ENCODE results near the gene PC.
"Not testable (repeated sequence)": the region's sequence is repeated elsewhere in the genome, so short reads cannot be mapped to it uniquely, and the experiment has no call there.

PC gene

GRCh38 chr11:66810576-66811185, 147.5 kb downstream of the PC start:
- Histone ChIP-seq H3K4me3 (ENCODE audit: low read length in 2 of 2) (no peak overlapping the region), H3K9me3 (ENCODE audit: control insufficient read depth in 2 of 2, low read length in 2 of 2) (no peaks in the 10 kb centered on the region), H3K27ac (ENCODE audit: low read depth in 2 of 2, low read length in 2 of 2) (no peak overlapping the region), H3K4me1 (ENCODE audit: control insufficient read depth in 2 of 2, insufficient read depth in 2 of 2, low read length in 2 of 2) (no peaks in the 10 kb centered on the region), H3K9ac (ENCODE audit: low read depth in 1 of 2, low read length in 2 of 2) (no peak overlapping the region), H3K27me3 (ENCODE audit: control insufficient read depth in 2 of 2, insufficient read depth in 2 of 2, low read length in 2 of 2) (no peaks in the 10 kb centered on the region), H3K36me3 (ENCODE audit: control insufficient read depth in 2 of 2, insufficient read depth in 2 of 2, low read length in 2 of 2) (peaks cover 3 to 5% of the 10 kb centered on the region in 2 donors)

- peaks cover 3 to 5% of the 10 kb centered on the region in 2 donors for H3K36me3 ChIP-seq (ENCODE audit: control insufficient read depth in 2 of 2, insufficient read depth in 2 of 2, low read length in 2 of 2)
- H3K4me1 ChIP-seq (ENCODE audit: control insufficient read depth in 2 of 2, insufficient read depth in 2 of 2, low read length in 2 of 2) = no peaks in the 10 kb centered on the region
- no peaks in the 10 kb centered on the region for H3K27me3 ChIP-seq (ENCODE audit: control insufficient read depth in 2 of 2, insufficient read depth in 2 of 2, low read length in 2 of 2)
- H3K9ac ChIP-seq (ENCODE audit: low read depth in 1 of 2, low read length in 2 of 2) = no peak overlapping the region
- no peak overlapping the region for H3K27ac ChIP-seq (ENCODE audit: low read depth in 2 of 2, low read length in 2 of 2)
- no peaks in the 10 kb centered on the region for H3K9me3 ChIP-seq (ENCODE audit: control insufficient read depth in 2 of 2, low read length in 2 of 2)
- no peak overlapping the region for H3K4me3 ChIP-seq (ENCODE audit: low read length in 2 of 2)
These were observed 148.6 kb downstream of the PC start for GRCh38 chr11:66809592-66809991.

GRCh38 chr11:66800720-66801428, 157.3 kb downstream of the PC start:
- H3K36me3 ChIP-seq (ENCODE audit: control insufficient read depth in 2 of 2, insufficient read depth in 2 of 2, low read length in 2 of 2) = peaks cover 0 to under 1% of the 10 kb centered on the region in 2 donors
- no peaks in the 10 kb centered on the region for H3K9me3 ChIP-seq (ENCODE audit: control insufficient read depth in 2 of 2, low read length in 2 of 2)
- H3K4me1 ChIP-seq (ENCODE audit: control insufficient read depth in 2 of 2, insufficient read depth in 2 of 2, low read length in 2 of 2) = peaks cover 0 to 2% of the 10 kb centered on the region in 2 donors
- peak overlapping the region in 1 of 2 donors; percentile 57 for H3K27ac ChIP-seq (ENCODE audit: low read depth in 2 of 2, low read length in 2 of 2)
- no peak overlapping the region for H3K4me3 ChIP-seq (ENCODE audit: low read length in 2 of 2)
- H3K27me3 ChIP-seq (ENCODE audit: control insufficient read depth in 2 of 2, insufficient read depth in 2 of 2, low read length in 2 of 2) = no peaks in the 10 kb centered on the region
- H3K9ac ChIP-seq (ENCODE audit: low read depth in 1 of 2, low read length in 2 of 2) = no peak overlapping the region

DNA sequence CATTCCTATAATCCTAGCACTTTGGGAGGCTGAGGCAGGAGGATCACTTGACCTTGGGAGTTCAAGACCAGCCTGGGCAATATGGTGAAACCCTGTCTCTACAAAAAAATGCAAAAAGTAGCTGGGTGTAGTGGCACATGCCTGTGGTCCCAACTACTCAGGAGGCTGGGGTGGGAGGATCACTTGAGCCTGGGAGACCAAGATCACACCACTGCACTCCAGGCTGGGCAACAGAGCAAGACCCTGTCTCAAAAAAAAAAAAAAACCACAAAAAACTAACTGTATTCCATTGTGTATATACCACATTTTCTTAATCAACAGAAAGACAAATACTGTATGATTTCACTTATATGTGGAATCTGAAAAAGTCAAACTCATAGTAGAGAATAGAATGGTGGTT, 158.4 kb downstream of the PC start:
- not testable (repeated sequence) for H3K4me3 ChIP-seq (ENCODE audit: low read length in 2 of 2); H3K4me1 ChIP-seq (ENCODE audit: control insufficient read depth in 2 of 2, insufficient read depth in 2 of 2, low read length in 2 of 2); H3K36me3 ChIP-seq (ENCODE audit: control insufficient read depth in 2 of 2, insufficient read depth in 2 of 2, low read length in 2 of 2); H3K27me3 ChIP-seq (ENCODE audit: control insufficient read depth in 2 of 2, insufficient read depth in 2 of 2, low read length in 2 of 2); H3K9ac ChIP-seq (ENCODE audit: low read depth in 1 of 2, low read length in 2 of 2); H3K27ac ChIP-seq (ENCODE audit: low read depth in 2 of 2, low read length in 2 of 2); H3K9me3 ChIP-seq (ENCODE audit: control insufficient read depth in 2 of 2, low read length in 2 of 2)
